Hindlimb muscle (tissue), 1 donor: ENCODE data around the gene COG5. TPM values are rescaled to one million over a fixed set of nuclear protein-coding genes. Genes with fewer than 3 reads are reported as not detected.
"Not testable (repeated sequence)": the region's sequence is repeated elsewhere in the genome, so short reads cannot be mapped to it uniquely, and the experiment has no call there.

Experiments used
- DNase-seq: peaks from one replicate; pipeline ENCODE4 v3.0.0-alpha.2; 2013
- polyA plus RNA-seq: library from polyadenylated mRNA; unstranded; fragments of 120-200 nt; gene quantifications from one replicate; pipeline ENCODE4 v1.2.1, GENCODE V29; 2013; ENCODE audit not compliant: insufficient read length

The COG5 gene
- polyA plus RNA-seq, 1 donor, result 23.3 TPM

DNA sequence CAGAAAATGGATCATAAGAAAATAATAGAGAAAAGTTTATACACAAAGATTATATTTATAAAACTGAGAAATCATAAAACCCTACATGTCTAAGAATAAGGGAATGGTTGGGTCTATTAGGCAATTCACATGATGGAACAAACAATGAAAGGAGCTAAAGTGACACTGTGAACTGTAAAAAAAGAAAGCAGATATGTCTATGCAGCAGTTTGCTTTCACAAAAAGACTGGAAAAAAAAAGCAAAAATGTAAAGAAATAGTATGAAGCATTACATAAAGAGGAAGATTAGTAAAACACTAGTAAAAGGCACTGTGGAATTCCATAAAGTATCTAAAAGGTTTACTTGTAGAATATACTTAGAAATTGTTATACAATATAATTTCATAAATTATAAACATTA is 299.0 kb downstream of the COG5 start:
- DNase-seq, result no peak

DNA sequence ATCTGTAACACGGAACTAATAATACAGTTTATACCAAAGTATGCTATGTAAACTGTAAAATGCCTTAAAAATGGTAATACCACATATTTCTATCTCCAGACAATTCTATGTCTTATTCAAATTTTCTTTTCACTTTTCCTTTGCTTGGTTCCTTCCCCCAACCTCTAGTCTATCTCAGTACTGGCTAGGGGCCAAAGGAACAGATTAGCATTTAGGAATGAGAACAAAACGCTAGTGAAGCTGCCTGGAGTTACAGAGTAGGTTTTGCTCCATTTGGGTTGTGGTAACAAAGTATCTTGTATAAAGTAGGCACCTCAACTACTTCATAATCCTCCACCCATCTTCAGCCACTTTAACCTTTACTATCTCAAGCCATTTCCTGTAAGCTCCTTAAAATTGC is 300.9 kb downstream of the COG5 start:
- no peak for DNase-seq

DNA sequence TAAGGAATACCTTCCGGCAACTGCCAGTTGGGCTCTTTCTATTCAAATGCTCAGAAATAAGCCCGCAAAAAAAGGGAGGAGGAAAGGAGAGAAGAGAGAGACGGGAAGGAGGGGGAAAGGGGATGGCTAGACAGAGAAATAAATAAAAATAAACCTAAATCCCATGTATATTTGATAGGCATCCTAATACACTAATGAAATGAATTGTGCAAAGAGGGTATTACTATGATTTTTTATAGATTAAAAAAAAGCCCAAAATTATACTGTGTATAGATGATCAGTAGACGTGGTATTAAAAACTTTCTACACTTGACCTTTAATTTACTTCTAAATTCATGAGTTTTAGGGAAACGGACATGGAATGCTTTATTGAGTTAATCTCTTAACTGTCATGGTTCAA is 305.0 kb downstream of the COG5 start:
- no peak for DNase-seq

DNA sequence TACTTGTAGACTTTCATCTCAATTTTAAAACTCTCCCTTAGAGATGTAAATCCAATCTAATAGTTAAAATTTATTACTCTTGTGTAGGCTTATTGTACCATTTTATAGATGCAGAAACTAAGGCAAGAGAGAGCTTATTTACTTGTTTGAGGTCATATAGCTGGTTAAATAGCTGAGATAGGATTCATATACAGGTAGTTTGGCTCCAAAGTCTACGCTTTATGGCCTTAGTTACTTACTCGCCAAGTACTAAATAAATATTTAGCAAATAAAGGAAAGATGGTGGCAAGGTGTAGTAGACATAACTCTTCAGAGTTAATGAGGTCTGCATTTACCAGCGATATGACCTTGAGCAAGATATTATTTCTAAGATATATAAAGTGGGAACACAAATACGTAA is 308.1 kb downstream of the COG5 start:
- DNase-seq, result no peak

DNA sequence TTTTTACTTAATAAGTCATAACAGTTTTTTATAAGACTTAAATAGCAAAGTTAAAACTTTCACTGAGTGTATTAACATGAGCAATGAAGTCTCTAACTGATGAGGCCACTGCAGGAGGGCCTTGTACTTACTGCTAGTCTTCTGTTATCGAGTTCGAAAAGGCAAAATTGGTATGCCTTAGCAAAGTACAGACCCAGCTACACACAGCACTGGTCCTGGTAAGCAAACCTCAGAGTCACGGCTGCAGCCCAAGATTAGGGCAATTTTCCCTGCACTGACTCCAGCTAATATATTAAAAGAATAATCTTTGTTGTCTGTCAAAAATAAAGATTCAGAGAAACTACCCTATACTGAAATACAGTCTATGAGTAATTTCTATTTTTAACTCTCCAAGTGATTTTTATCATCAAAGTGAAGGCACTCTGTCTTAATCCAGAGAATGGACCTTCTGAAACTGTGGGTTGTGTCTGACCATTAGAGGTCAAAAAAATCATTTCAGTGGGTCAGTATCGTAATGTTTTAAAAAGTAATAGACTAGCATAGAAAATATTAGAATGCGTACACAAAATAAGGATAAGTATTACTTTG is 309.2 kb downstream of the COG5 start:
- no peak for DNase-seq

DNA sequence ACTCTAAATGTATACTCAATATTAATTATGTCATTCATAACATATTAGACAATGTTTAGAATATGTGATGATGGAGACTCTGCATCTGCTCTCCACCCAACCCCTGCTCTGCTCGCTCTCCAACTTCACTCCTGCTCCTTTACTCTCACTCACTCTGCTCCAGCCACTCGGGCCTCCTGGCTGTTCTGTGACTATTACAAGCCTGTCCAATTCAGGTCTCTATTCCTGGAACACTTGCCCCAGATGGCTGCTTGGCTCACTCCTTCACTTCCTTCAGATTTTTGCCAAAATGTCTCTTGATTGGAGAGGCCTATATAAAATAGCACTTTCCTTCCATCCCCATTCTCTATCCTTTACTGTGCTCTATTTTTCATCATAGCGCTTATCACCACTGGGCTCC is 310.1 kb downstream of the COG5 start:
- DNase-seq, result no peak

DNA sequence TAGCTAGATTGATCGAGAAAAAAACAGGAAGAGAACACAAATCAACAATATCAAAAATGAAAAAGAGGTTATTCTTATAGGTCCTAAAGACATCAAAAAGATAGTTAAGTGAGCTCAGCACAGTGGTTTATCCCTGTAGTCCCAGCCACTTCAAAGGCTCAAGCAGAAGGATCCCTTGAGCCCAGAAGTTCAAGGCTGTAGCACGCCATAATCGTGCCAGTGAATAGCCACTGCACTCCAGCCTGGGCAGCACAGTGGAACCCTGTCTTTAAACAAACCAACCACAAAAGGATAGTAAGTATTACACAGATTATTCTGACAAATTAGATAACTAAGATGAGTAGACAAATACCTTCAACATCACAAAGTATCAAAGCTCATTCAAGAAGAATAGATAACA is 311.8 kb downstream of the COG5 start:
- no peak for DNase-seq

DNA sequence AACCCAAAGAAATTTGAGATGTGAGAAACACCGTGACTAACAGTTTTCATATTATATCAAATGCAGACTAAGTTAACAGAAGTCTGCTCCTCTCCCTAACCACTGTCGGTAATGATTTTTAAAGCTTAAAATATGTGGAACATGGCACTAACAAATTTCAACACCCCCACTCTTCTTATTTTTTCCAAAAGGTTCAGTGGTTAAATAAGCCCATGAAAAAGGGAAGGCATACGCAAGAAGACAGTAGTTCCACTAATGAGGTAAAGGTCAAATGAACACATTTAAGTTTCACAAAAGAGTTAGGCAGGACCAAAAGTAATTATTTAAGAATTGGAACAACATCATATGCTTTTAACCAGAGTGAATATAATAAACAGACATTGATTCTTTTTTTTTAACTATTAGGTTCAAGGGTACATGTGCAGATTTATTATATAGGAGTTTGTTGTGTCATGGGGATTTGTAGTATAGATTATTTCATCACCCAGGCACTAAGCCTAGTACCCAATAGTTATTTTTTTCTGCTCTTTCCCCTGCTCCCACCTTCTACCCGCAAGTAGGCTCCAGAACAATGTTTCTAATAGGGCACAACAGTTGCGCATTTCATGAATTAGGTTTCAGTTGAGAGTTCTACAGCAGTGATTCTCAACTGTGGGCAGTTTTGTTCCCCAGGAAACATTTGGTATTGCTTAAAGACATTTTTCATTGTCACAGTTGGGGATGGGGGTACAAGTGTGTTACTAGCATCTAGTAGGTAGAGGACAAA is 315.0 kb downstream of the COG5 start:
- no peak for DNase-seq

DNA sequence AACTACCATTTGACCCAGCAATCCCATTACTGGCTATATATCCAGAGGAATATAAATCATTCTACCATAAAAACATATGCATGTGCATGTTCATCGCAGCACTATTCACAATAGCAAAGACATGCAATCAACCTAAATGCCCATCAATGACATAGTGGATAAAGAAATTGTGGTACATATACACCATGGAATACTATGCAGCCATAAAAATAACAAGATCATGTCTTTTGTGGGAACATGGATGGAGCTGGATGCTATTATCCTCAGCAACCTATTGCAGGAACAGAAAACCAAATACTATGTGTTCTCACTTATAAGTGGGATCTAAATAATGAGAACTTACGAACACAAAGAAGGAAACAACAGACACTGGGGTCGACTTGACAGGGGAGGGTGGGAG is 316.9 kb downstream of the COG5 start:
- DNase-seq, result not testable (repeated sequence)

DNA sequence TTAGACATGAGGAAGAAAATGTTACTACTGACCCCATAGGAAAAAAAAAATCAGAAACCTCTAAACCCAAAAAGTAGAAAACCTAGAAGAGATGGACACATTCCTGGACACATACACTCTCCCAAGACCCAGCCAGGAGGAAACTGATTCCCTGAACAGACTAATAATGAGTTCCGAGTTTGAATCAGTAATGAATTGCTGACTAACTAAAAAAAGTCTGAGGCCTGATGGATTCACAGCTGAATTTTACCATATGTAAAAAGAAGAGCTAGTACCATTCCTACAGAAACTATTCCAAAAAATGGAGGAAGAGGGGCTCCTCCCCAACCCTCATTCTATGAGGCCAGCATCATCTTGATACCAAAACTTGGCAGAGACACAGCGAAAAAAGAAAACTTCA is 319.1 kb downstream of the COG5 start:
- DNase-seq, result no peak

DNA sequence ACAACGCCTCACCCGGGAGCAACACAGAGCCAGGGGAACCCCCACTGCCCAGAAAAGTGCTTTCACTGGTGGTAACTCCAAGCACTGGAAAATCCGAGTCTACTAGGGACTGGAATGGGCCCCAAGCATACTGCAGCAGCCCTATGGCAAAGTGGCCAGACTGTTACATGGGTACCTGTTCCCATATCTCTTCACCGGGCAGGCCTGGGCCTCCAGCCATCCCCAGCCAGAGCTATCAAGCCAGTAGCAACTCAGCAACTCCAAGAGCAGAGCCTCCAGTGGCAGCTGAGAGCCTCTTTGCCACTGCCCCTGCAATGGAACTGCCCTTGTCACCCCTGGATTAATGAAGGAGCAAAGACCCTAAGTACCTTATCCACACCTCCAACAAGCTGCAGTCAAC is 321.5 kb downstream of the COG5 start:
- no peak for DNase-seq

DNA sequence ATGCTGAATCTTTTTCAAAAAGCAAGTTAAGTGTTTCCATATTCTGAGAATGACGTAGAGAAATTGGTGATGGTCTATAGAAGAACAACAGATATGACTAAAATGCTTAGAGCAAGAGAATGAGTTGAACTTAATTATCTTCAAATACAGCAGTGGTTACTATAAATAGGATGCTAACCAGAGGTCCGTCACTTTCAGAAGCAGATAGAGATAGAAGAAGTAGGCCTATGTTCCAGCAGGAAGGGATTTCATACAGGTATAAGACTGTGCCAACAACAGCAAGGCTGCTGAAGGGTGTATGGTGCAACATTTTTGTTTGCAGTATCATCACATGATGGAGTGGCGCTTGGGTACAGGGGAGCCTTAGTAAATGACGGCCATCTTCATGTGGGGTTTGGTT is 326.3 kb downstream of the COG5 start:
- no peak for DNase-seq

DNA sequence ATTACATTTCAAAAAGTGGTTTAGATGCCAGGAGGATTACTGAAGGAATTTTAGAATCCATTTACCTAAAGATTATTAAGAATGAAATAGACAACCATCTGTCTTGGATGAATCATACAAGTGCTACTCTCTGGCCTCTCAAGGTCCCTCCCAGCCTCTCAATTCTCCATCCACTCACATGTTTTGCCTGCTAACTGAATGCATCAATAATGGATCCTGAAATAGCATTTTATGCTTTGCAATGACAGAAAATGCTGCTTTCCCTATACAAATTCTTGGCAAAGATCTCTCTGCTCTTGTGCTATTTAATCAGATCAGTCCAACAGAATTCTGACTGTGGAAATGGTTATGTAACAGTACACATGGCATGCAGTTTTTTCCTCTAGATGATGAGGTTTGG is 326.9 kb downstream of the COG5 start:
- DNase-seq, result no peak

DNA sequence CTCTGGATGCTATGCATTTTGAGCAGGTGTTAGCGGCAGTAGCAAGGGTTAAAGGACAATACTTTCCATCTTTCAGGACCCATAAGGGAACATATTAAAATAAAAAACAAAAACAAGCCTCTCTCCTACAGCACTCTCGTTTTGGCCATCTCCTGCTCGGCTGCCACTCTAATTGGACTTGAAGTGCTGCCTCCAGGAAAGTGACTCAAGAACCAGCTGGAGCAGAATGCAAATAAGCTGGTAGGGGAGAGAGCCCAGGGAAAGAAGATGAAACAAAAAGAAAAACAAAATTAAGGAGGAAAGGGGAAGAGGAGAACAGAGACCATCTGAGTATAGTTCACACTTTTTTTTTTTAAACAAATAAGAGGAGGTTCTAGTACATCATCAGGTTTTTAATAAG is 329.3 kb downstream of the COG5 start:
- no peak for DNase-seq

DNA sequence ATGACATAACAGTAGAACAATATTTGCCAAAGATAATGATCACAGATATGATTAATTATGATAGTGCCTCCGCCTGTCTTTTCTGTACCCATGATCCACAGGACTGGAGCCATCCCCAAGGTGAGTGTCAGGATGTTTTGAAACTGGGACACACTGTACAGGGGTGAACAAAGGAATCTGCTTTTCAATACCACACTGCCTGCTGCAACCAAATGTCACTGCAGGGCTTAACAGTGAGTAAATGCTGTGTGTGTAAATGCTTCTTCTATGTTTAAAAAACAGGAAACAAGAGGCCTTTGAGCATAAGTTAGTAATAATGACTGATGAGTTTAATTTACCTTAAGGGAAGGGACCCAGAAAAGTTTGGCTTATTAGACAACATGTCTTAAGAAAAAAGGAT is 329.7 kb downstream of the COG5 start:
- no peak for DNase-seq

DNA sequence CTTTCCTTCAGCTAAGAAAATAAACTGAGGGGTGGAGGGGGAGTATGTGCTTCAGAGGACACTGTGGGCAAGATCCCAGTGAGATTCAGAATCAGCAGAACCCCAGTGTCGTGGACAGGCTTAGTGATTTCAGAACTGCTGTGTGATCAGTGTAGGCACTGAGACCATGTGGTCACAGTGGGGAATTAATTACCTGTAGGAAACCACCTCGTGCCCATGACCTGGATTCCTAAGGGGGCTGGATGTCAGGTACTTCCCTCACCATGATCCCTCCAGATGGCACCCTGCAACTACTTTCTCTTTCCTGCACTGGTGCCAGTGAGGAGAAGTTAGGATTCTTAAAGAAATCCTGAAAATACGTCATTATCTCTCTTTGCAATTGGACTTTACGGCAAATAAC is 330.5 kb downstream of the COG5 start:
- no peak for DNase-seq

DNA sequence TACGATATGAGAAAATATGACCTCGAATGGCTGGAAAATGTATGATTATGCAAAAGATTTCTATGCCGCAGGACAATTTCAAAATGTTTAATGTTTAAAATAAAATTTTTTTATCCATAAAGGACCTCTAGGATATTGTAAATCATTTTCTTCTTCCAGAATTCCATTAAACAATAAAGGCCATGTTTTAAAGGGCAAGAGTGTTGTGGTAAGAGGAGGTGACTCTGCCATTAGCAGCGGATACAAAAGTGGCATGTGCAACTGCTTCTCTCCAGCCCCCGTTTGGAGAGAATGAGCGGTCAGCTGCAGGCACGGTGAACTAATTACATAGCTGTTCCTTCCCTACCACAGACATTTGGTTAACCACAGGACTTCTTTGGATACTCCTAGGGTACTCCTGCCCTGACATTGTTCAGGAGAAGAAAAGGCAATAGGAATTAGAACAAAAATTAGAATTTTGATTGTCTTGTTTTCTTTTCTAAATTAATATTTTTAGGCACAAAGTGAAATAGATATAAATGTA is 331.1 kb downstream of the COG5 start:
- no peak for DNase-seq

DNA sequence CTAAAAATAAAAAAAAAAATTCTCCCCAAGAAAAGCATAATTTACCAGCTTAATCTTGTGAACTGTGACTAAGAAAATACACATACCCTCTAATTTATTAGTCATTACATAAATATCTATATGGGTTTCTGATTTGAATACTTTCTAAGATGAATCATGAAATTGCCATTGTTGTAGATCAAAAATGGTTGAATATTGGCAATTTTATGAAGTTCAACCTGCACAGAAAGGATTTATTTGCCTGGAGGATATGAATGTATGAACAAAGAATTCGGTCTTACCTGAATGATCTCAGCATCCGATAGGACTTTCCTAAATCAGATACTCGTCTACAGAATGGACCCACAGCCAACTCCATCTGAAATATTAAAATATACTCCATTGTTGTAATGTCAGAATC is 333.4 kb downstream of the COG5 start:
- DNase-seq, result no peak

DNA sequence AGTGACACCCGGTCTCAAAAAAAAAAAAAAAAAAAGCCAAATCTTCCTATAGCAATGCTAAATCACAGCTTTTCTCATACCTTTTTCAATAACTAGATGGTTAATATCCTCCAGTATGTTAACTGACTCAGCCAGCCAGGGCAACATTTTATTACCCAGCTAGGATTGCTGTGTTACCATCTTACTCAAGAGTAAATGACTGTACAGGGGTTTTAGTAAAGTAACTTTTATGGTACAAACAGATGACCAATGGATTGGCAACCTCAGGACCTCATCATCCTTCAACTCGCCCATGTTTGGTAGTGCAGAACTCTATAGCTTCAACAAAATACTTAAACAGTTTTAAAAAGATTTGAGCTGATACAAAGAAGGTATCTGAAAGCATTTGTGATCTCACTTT is 335.4 kb downstream of the COG5 start:
- DNase-seq, result no peak

DNA sequence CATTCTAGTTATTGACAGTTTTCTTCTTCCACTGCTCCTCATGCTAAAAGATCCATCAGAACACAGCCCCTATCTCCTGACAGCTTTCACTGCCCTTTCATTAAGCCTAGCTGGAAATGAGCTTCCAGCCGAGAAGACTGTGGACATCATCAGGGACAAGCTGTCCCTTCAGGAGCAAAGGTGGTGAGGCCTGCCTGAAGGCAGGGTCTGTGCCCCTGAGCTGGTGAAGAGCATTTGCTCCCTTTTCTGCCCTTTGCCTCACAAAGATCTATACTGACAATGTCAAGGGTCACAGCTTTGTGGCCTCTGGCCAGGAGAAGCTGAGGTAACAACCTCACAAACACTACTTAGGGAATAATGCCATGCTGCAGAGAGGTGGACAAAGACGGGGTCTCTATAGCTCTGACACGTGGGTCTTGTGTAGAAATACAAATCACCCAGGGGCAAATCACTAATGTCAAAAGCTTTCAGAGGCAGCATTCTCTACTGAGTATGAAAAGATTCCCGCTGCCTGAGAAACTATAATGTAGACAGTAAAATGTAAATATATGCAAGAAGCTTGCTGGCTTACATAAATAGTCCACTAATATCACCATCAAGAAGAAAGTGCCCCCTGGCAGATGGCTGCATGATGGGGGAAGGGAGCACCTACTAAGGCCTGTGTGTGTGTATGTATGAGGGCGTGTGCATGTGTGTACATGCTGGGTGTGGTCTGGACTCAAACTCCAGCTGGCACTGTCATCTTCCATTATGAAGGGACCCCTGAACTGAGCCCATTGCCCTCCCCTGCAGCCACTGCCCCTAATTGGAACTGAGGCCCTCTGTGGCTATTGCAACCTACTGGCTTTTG is 339.1 kb downstream of the COG5 start:
- DNase-seq, result no peak

DNA sequence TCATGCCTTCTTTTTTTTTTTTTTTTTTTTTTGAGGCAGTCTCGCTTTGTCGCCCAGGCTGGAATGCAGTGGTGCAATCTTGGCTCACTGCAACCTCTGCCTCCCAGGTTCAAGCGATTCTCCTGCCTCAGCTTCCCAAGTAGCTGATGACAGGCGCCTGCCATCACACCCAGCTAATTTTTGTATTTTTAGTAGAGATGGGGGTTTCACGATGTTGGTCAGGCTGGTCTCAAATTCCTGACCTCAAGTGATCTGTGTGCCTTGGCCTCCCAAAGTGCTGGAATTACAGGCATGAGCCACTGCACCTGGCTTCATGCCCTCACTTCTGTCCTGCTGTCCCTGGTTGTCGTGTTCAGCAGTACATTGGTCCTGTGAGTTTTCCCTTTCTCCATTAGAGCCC is 342.9 kb downstream of the COG5 start:
- DNase-seq, result not testable (repeated sequence)

DNA sequence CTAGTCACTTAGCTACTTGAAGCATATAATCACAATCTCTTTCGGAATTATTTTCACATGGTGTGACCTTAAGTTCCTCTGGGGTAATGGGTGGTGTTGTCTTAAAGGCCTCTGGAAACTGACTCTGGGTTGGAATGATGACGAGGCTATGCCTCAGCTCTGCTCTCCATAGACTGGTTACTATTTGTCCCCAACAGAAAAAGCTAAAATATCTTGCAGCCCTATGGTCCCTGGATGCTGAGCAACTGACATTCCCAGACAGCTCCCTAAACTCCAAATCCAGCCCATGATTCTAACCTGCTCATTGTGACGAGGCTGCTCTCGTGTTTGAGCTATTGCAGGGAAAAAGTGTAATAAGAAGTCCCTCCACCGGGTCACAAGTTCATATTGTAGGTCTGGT is 343.4 kb downstream of the COG5 start:
- no peak for DNase-seq

DNA sequence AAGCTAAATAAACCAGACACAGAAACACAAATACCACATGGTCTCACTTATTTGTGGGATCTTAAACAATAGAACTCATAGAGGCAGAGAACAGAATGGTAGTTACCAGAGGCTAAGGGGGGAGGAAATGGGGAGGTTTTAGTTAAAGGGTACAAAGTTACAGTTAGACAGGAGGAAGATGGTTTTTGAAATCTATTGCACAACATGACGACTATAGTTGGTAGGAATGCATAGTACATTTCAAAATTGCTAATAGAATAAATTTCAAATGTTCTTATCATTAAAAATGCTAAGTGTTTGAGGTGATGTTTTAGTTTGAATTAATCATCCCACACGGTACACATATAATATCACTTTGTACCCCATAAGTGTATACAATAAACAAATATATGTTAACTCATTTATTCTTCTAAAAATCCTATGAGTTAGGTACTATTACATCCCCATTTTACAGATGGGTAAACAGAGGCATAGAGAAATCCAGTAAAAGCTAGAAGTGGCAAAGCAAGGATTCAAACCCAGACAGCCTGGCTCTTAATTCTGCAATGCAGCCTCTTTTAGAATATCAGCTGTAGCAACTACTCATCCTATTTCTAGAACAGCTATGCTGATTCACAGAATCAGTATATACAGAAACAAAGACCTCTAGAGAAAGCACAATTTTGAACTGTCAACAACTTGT is 344.0 kb downstream of the COG5 start:
- no peak for DNase-seq
